ENCODE measurements around the gene IPO8.
"Not testable (repeated sequence)": the region's sequence is repeated elsewhere in the genome, so short reads cannot be mapped to it uniquely, and the experiment has no call there.

Gene IPO8

GRCh38 chr12:30602678-30603077 lies 93.0 kb downstream of the IPO8 start:
- in situ Hi-C loops (cut with HindIII; ENCODE audit: low sequenced_read_pairs) = no loop called here
- no peak for TF ChIP-seq CTCF (IDR thresholded peaks at IDR 0.05; ENCODE audit: low read depth, low read length)
- DNase-seq (ENCODE audit: low read depth, low spot score) = no peak
- H3K4me3 ChIP-seq (ENCODE audit: low read depth, low read length) = no peak overlapping the region

GRCh38 chr12:30599608-30600007 lies 96.1 kb downstream of the IPO8 start:
- TF ChIP-seq CTCF (IDR thresholded peaks at IDR 0.05; ENCODE audit: low read depth, low read length) = no peak
- H3K4me3 ChIP-seq (ENCODE audit: low read depth, low read length) = no peak overlapping the region
- in situ Hi-C loops (cut with HindIII; ENCODE audit: low sequenced_read_pairs) = no loop called here
- peak; percentile 6 for DNase-seq (ENCODE audit: low read depth, low spot score)

- no peak overlapping the region for H3K4me3 ChIP-seq (ENCODE audit: low read depth, low read length)
- no peak for TF ChIP-seq CTCF (IDR thresholded peaks at IDR 0.05; ENCODE audit: low read depth, low read length)
- in situ Hi-C loops (cut with HindIII; ENCODE audit: low sequenced_read_pairs) = no loop called here
- no peak for DNase-seq (ENCODE audit: low read depth, low spot score)
Observed at GRCh38 chr12:30598889-30599288, 96.8 kb downstream of the IPO8 start.

- no peak for DNase-seq (ENCODE audit: low read depth, low spot score)
Observed at GRCh38 chr12:30595742-30596141, 99.9 kb downstream of the IPO8 start.

GRCh38 chr12:30594509-30594908 lies 101.2 kb downstream of the IPO8 start:
- in situ Hi-C loops (cut with HindIII; ENCODE audit: low sequenced_read_pairs) = no loop called here
- no peak for TF ChIP-seq CTCF (IDR thresholded peaks at IDR 0.05; ENCODE audit: low read depth, low read length)
- no peak overlapping the region for H3K4me3 ChIP-seq (ENCODE audit: low read depth, low read length)
- peak; percentile 25 for DNase-seq (ENCODE audit: low read depth, low spot score)

More at GRCh38 chr12:30595742-30596141, 99.9 kb downstream of the IPO8 start:
- no peak overlapping the region for H3K4me3 ChIP-seq (ENCODE audit: low read depth, low read length)
- in situ Hi-C loops (cut with HindIII; ENCODE audit: low sequenced_read_pairs) = no loop called here
- no peak for TF ChIP-seq CTCF (IDR thresholded peaks at IDR 0.05; ENCODE audit: low read depth, low read length)

GRCh38 chr12:30588572-30588971 lies 107.1 kb downstream of the IPO8 start:
- H3K4me3 ChIP-seq (ENCODE audit: low read depth, low read length); DNase-seq (ENCODE audit: low read depth, low spot score); in situ Hi-C loops (cut with HindIII; ENCODE audit: low sequenced_read_pairs): not testable (repeated sequence)

GRCh38 chr12:30587782-30588181 lies 107.9 kb downstream of the IPO8 start:
- H3K4me3 ChIP-seq (ENCODE audit: low read depth, low read length) = no peak overlapping the region
- in situ Hi-C loops (cut with HindIII; ENCODE audit: low sequenced_read_pairs) = no loop called here
- no peak for TF ChIP-seq CTCF (IDR thresholded peaks at IDR 0.05; ENCODE audit: low read depth, low read length)
- no peak for DNase-seq (ENCODE audit: low read depth, low spot score)

All from astrocyte of the spinal cord (primary cell).